T-cell (primary cell): Measurements from ENCODE around the gene SF3B5. TPM values are rescaled to one million over a fixed set of nuclear protein-coding genes. Genes with fewer than 3 reads are reported as not detected.
"Not testable (repeated sequence)": the region's sequence is repeated elsewhere in the genome, so short reads cannot be mapped to it uniquely, and the experiment has no call there.

ENCODE experiments used
- ATAC-seq, 4 experiments: fragments of 200-7000 bp in 3 of 4; fragments of 150-1000 bp in 1 of 4; cut with Tn5 transposase; replicated peaks in 1 of 4; 1 replicate in 3 of 4; 2 replicates in 1 of 4; pipeline ENCODE4 v1.10.0; 2021; ENCODE audit warnings: moderate library complexity in 3 of 4, mild to moderate bottlenecking in 2 of 4, moderate number of reproducible peaks in 1 of 4
- CTCF ChIA-PET, 2 donors: fragments of 300-600 bp; sonication (Branson Sonifier 250); formaldehyde crosslinking; loops; one replicate each; lab custom pipeline; 2022; ENCODE audit warnings: antibody characterized with exemption in 2 of 2; lab: Charles Lee
- POLR2A ChIA-PET, 2 donors: fragments of 300-600 bp; sonication (Branson Sonifier 250); formaldehyde crosslinking; loops; one replicate each; lab custom pipeline; 2022; ENCODE audit warnings: antibody characterized with exemption in 2 of 2; lab: Charles Lee
- DNase-seq, 35 experiments: peaks; one replicate each; pipeline versions ENCODE4 v3.0.0 to v3.0.0-alpha.2; 2013 to 2023
- H3K27ac ChIP-seq: one replicate; pipeline ENCODE4 v1.5.1; 2013; ENCODE audit warnings: low read length
- H3K27me3 ChIP-seq, 2 experiments: replicated peaks in 1 of 2; 1 replicate in 1 of 2; 2 replicates in 1 of 2; pipeline versions ENCODE4 v1.6.1 to v1.7.0; 2013; ENCODE audit warnings: low read length in 1 of 2, mixed read lengths in 1 of 2; ENCODE audit not compliant: control insufficient read depth in 2 of 2, insufficient read depth in 2 of 2; ENCODE audit errors: extremely low read depth in 1 of 2
- H3K36me3 ChIP-seq, 2 donors: 1 replicate in 1 of 2; 2 replicates in 1 of 2; pipeline versions ENCODE4 v1.6.1 to v1.7.0; 2013; ENCODE audit warnings: low read length in 1 of 2; ENCODE audit not compliant: control insufficient read depth in 2 of 2, insufficient read depth in 1 of 2; ENCODE audit errors: extremely low read depth in 1 of 2
- H3K4me1 ChIP-seq, 2 experiments: 1 replicate in 1 of 2; 2 replicates in 1 of 2; pipeline versions ENCODE4 v1.6.1 to v1.7.0; 2013; ENCODE audit warnings: low read length in 2 of 2, mixed read lengths in 1 of 2; ENCODE audit not compliant: insufficient read depth in 2 of 2, control insufficient read depth in 1 of 2; ENCODE audit errors: extremely low read depth in 1 of 2
- H3K4me3 ChIP-seq, 2 donors: 1 replicate in 1 of 2; 2 replicates in 1 of 2; pipeline versions ENCODE4 v1.5.1 to v1.7.0; 2013; ENCODE audit warnings: mild to moderate bottlenecking in 2 of 2, low read length in 1 of 2, moderate library complexity in 1 of 2; ENCODE audit not compliant: control insufficient read depth in 1 of 2; ENCODE audit errors: extremely low read depth in 1 of 2
- H3K9me3 ChIP-seq: 2 replicates; pipeline ENCODE4 v1.7.0; 2013
- H3K27ac Mint-ChIP-seq, 2 donors: one replicate each; pipeline ENCODE4 v1.8.0; 2020 to 2021; ENCODE audit warnings: mild to moderate bottlenecking in 2 of 2, mixed read lengths in 2 of 2
- H3K27me3 Mint-ChIP-seq, 2 donors: one replicate each; pipeline ENCODE4 v1.8.0; 2021 to 2022; ENCODE audit warnings: mixed read lengths in 2 of 2
- H3K36me3 Mint-ChIP-seq: one replicate; pipeline ENCODE4 v1.8.0; 2021; ENCODE audit warnings: mixed read lengths
- H3K4me1 Mint-ChIP-seq, 3 donors: one replicate each; pipeline ENCODE4 v1.8.0; 2020 to 2022; ENCODE audit warnings: mixed read lengths in 3 of 3, mild to moderate bottlenecking in 1 of 3
- H3K4me3 Mint-ChIP-seq, 3 donors: one replicate each; pipeline ENCODE4 v1.8.0; 2020 to 2022; ENCODE audit warnings: mild to moderate bottlenecking in 3 of 3, mixed read lengths in 3 of 3, moderate library complexity in 3 of 3
- H3K9me3 Mint-ChIP-seq, 3 donors: one replicate each; pipeline ENCODE4 v1.8.0; 2020 to 2022; ENCODE audit warnings: mixed read lengths in 3 of 3
- WGBS: methylation state at CpG from one replicate; pipeline ENCODE4 v1.1.5; 2013; ENCODE audit warnings: missing lambda C conversion rate; ENCODE audit not compliant: insufficient coverage; 5-methylcytosine and 5-hydroxymethylcytosine counted together
- total RNA-seq, 35 experiments: library from RNA in 6 of 35; stranded (reverse) in 6 of 35; fragments of 120-200 nt in 1 of 35; gene quantifications; one replicate each; pipeline versions ENCODE4 v1.2.1 to v1.2.4 and lab custom pipeline; 2013 to 2026

SF3B5 gene
- total RNA-seq, 5 donors from 2014 or later (not counting 1 experiment from before 2014, with no cell fraction given): 111 to 125 (median 115) TPM

- Histone ChIP-seq H3K36me3 (peaks cover 0 to 4% of the 10 kb centered on the region in 2 donors), H3K27me3 (no peaks in the 10 kb centered on the region), H3K4me3 (no peak overlapping the region), H3K4me1 (peaks cover 10 to 18% of the 10 kb centered on the region in 2 experiments), H3K27ac (no peak overlapping the region), H3K9me3 (no peaks in the 10 kb centered on the region)
- Mint-ChIP-seq H3K36me3 (peaks cover 11% of the 10 kb centered on the region), H3K27ac (no peak overlapping the region), H3K9me3 (no peaks in the 10 kb centered on the region), H3K27me3 (no peaks in the 10 kb centered on the region), H3K4me1 (peaks cover 18 to 21% (median 20%) of the 10 kb centered on the region in 3 donors), H3K4me3 (no peak overlapping the region)
- no peak for DNase-seq
- ChIA-PET CTCF (interaction anchor here in 1 of 2 donors (0.6 to 1.0 kb wide), 4 partner anchors 146 to 535 kb away, joined by 3 to 5 read pairs (median 3); no protein-coding TSS in a partner anchor), POLR2A (no interaction called here)
- no peak for ATAC-seq
- no CpG with 5 or more reads among the region's 4 CpGs for WGBS
These were observed 5.0 kb downstream of the SF3B5 start for GRCh38 chr6:144090384-144090783.

GRCh38 chr6:144087789-144088426 is 7.5 kb downstream of the SF3B5 start:
- Mint-ChIP-seq H3K4me1 (peaks cover 0 to 1% (median 0%) of the 10 kb centered on the region in 3 donors), H3K27me3 (no peaks in the 10 kb centered on the region), H3K9me3 (no peaks in the 10 kb centered on the region), H3K4me3 (no peak overlapping the region), H3K36me3 (peaks cover 13% of the 10 kb centered on the region), H3K27ac (no peak overlapping the region)
- ChIA-PET CTCF (interaction anchor here in 1 of 2 donors (0.7 to 2.5 kb wide), 6 partner anchors 14 to 148 kb away, joined by 3 to 11 read pairs (median 4); no protein-coding TSS in a partner anchor), POLR2A (no interaction called here)
- Histone ChIP-seq H3K4me1 (no peaks in the 10 kb centered on the region), H3K27ac (no peak overlapping the region), H3K4me3 (no peak overlapping the region), H3K36me3 (peaks cover 0 to 4% of the 10 kb centered on the region in 2 donors), H3K9me3 (no peaks in the 10 kb centered on the region), H3K27me3 (no peaks in the 10 kb centered on the region)
- 90% methylated on average over 7 of the region's 13 CpGs for WGBS
- ATAC-seq: no peak
- no peak for DNase-seq

- Histone ChIP-seq H3K27me3 (no peaks in the 10 kb centered on the region), H3K36me3 (peaks cover 0 to 4% of the 10 kb centered on the region in 2 donors), H3K27ac (no peak overlapping the region), H3K9me3 (no peaks in the 10 kb centered on the region), H3K4me3 (no peak overlapping the region), H3K4me1 (no peaks in the 10 kb centered on the region)
- ATAC-seq (no peak), DNase-seq (no peak)
- POLR2A ChIA-PET: no interaction called here
- no peak overlapping the region for H3K27ac Mint-ChIP-seq
- no CpG with 5 or more reads among the region's 3 CpGs for WGBS
- H3K4me1 Mint-ChIP-seq: no peaks in the 10 kb centered on the region
- H3K4me3 Mint-ChIP-seq: no peak overlapping the region
- peaks cover 13% of the 10 kb centered on the region for H3K36me3 Mint-ChIP-seq
- CTCF ChIA-PET: no interaction called here
- H3K27me3 Mint-ChIP-seq: no peaks in the 10 kb centered on the region
- no peaks in the 10 kb centered on the region for H3K9me3 Mint-ChIP-seq
These were observed 8.4 kb downstream of the SF3B5 start for GRCh38 chr6:144086959-144087358.

GRCh38 chr6:144083172-144083571 is 12.2 kb downstream of the SF3B5 start:
- no peak for DNase-seq
- Histone ChIP-seq H3K27ac (no peak overlapping the region), H3K27me3 (no peaks in the 10 kb centered on the region), H3K4me1 (no peaks in the 10 kb centered on the region), H3K9me3 (no peaks in the 10 kb centered on the region), H3K36me3 (peaks cover 0 to 4% of the 10 kb centered on the region in 2 donors), H3K4me3 (no peak overlapping the region)
- H3K27ac Mint-ChIP-seq: no peak overlapping the region
- no peaks in the 10 kb centered on the region for H3K27me3 Mint-ChIP-seq
- ChIA-PET CTCF (no interaction called here), POLR2A (no interaction called here)
- H3K4me3 Mint-ChIP-seq: no peak overlapping the region
- no peaks in the 10 kb centered on the region for H3K4me1 Mint-ChIP-seq
- H3K9me3 Mint-ChIP-seq: no peaks in the 10 kb centered on the region
- ATAC-seq: no peak
- no CpG with 5 or more reads among the region's 1 CpG for WGBS
- peaks cover 10% of the 10 kb centered on the region for H3K36me3 Mint-ChIP-seq

- ATAC-seq, H3K27me3 Mint-ChIP-seq, H3K4me3 ChIP-seq, H3K4me3 Mint-ChIP-seq, H3K36me3 Mint-ChIP-seq, H3K4me1 ChIP-seq, POLR2A ChIA-PET, H3K36me3 ChIP-seq, DNase-seq, H3K9me3 Mint-ChIP-seq, H3K27me3 ChIP-seq, H3K9me3 ChIP-seq, CTCF ChIA-PET, H3K4me1 Mint-ChIP-seq, H3K27ac ChIP-seq, H3K27ac Mint-ChIP-seq: not testable (repeated sequence)
- WGBS: no CpG with 5 or more reads among the region's 3 CpGs
These were observed 13.0 kb downstream of the SF3B5 start for GRCh38 chr6:144082412-144082811.

- no CpG with 5 or more reads among the region's 2 CpGs for WGBS
These were observed 17.5 kb downstream of the SF3B5 start for GRCh38 chr6:144077871-144078270.

More at GRCh38 chr6:144077871-144078270, 17.5 kb downstream of the SF3B5 start:
- H3K4me1 ChIP-seq: no peaks in the 10 kb centered on the region
- Mint-ChIP-seq H3K27me3 (no peaks in the 10 kb centered on the region), H3K27ac (no peak overlapping the region), H3K9me3 (no peaks in the 10 kb centered on the region), H3K4me1 (no peaks in the 10 kb centered on the region), H3K36me3 (no peaks in the 10 kb centered on the region), H3K4me3 (no peak overlapping the region)
- DNase-seq: no peak
- H3K27ac ChIP-seq: no peak overlapping the region
- no peaks in the 10 kb centered on the region for H3K9me3 ChIP-seq
- CTCF ChIA-PET: no interaction called here
- POLR2A ChIA-PET: interaction anchor here in 1 of 2 donors (0.5 kb wide), 1 partner anchor 503 kb away, joined by 3 read pairs; no protein-coding TSS in a partner anchor
- H3K36me3 ChIP-seq: no peaks in the 10 kb centered on the region
- no peak for ATAC-seq
- H3K4me3 ChIP-seq: no peak overlapping the region
- no peaks in the 10 kb centered on the region for H3K27me3 ChIP-seq
